D721Med (cell line): Measurements from ENCODE around the gene UBE2S.

Source experiments
- DNase-seq: peaks from one replicate; pipeline ENCODE4 v3.0.0; 2011; ENCODE audit warnings: low spot score; ENCODE audit not compliant: insufficient read length
- FAIRE-seq: peaks from 2 replicates; lab custom pipeline; 2011; peaks lifted over from hg19 to GRCh38; lab: Jason Lieb, UNC
- CTCF ChIP-seq: IDR thresholded peaks from 2 replicates; pipeline ENCODE4 v1.5.1; 2012; ENCODE audit warnings: mild to moderate bottlenecking, control low read depth; ENCODE audit not compliant: insufficient read depth; ENCODE audit errors: missing control alignments

The UBE2S gene

DNA sequence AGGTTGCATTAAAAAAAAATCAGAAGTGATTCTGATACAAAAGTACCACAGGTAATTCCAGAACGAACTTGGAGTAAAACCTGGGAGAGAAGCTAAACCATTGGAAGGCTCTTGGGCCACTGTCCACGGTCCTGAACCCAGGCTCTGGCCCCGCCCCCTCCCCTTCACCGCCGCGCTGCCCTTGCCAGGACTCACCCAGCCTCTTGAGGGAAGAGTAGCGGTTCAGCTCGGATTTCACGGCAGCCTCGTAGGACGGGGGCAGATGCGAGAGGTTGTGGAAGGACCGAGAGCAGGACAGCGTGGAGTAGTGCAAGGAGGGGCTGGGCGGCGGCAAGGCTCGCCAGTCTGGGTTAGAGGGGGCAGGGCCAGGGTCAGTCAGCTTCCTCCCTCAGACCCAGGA, 29.8 kb upstream of the UBE2S start:
- FAIRE-seq (no peak), DNase-seq (no peak)
- TF ChIP-seq CTCF = no peak

DNA sequence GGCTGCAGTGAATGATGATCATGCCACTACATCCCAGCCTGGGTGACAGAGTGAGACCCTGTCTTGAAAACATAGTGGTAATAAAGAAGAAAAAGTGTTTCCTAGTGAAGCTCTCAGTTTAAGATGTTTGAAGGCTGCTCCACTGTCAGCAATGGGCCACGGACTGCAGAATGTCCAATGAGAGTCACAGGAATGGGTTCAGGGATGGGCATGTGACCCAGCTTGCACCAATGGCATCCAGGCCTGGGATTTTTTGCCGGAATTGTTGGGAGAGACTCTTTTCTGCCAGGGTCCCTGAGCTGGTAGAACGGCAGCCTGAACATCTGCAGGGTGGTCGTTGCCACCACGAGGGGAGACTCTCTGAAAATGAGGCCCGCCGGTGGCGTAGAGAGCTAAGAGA, 29.3 kb upstream of the UBE2S start:
- FAIRE-seq = no peak
- DNase-seq = no peak
- TF ChIP-seq CTCF = no peak

DNA sequence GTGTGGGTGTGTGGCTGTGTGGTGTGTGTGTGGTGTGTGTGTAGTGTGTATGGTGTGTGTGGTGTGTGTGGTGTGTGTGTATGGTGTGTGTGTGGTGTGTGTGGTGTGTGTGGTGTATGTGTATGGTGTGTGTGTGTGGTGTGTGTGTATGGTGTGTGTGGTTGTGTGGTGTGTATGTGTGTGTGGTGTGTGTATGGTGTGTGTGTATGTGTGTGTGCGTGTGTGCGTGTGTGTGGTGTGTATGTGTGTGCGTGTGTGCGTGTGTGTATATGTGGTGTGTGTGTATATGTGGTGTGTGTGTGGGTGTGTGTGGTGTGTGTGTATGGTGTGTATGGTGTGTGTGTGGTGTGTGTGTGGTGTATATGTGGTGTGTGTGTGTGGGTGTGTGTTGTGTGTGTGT, 27.4 kb upstream of the UBE2S start:
- TF ChIP-seq CTCF = no peak
- DNase-seq (no peak), FAIRE-seq (no peak)

- FAIRE-seq (no peak), DNase-seq (no peak)
- TF ChIP-seq CTCF = no peak
Observed at GRCh38 chr19:55434356-55434919, 26.9 kb upstream of the UBE2S start.

DNA sequence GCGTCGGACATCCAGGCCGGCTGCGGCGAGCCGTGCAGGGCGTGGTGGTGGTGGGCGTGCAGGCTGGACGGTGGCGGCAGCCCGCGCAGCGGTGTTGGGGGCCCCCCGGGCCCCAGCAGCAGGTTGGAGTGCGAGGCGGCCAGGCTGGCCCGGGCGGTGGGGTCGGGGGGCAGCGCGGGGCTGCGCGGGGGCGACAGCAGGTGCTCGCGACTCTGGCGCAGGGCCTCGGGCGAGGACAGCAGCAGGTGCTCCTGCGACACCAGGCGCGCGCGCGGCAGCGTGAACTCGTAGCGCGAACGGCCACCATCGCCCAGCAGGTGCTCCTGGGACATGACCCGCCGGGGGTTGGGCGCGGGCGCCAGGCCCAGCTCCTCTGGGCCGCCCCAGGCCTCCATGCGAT, 25.7 kb upstream of the UBE2S start:
- DNase-seq (no peak), FAIRE-seq (no peak)
- TF ChIP-seq CTCF = no peak

DNA sequence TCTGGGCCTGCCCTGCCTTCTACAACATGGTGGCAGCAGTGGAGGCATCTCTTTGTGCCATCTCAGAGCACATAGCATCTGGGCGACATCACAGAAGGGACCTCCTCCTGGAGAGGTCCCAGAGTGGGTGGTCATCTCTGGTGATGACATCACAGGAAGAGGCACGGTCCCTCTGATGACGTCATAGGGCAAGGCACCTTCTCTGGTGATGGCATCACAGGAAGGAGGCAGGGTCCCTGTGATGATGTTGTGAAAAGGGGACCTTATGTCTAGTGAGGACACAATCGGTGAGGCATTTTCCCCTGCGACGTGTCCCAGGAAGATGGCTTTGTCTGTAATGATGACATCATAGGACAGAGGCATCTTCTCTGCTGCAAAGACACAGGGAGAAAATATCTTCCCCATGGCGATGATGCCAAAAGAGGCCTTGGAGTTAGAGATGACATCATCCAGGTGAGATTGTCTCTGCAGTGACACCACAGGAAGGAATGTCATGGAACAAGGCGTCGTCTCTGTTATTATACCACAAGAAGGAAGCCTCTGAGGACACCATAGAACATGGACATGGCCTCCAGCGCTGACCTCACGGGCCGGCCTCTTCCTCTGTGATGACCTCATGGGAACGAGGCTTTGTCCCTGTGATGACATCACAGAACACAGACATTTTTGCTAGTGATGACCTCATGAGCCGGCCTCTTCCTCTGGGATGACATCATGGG, 24.8 kb upstream of the UBE2S start:
- no peak for DNase-seq
- TF ChIP-seq CTCF = no peak
- no peak for FAIRE-seq

- DNase-seq (no peak), FAIRE-seq (no peak)
- no peak for TF ChIP-seq CTCF
Observed at GRCh38 chr19:55431183-55431582, 23.6 kb upstream of the UBE2S start.
